D341Med (cell line): ENCODE data around the gene TEAD1.

Experiments
- DNase-seq: peaks from one replicate; pipeline ENCODE4 v3.0.0; 2012; ENCODE audit warnings: low spot score

Gene TEAD1

DNA sequence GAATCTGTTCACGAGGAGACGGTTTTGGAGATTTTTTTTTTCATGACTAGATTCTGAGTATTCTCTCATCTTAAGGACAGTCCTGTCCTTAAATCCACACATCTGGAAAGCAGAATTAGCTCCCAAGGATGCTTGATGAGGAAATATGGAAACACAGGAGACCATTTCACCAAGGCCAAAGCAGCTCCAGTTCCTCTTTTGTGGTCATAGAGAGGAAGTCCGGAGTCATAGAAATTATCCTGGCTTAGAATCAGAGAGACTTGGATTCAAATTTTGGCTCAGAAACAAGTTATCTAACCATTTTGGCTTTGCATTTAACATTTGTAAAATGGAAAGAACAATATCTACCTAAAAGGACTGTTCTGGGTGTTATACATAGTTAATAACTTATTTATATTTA, 7.3 kb upstream of the TEAD1 start:
- DNase-seq: no peak

DNA sequence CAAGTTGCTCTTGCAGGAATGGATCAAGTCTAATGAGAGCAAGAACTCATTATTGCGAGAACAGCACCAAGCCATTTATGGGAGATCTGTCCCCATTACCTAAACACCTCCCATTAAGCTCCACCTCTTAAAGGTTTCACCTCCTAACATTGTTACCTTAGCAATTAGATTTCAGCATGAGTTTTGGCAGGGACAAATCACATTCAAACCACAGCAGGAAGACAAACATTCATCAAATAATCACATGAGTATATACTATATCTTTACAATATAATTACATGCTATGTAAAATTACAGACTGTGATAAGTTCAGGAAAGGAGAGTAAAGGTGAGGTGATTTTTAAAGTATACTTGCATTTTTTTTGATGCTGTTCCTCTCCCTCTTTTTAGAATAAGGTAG, 6.6 kb upstream of the TEAD1 start:
- DNase-seq: no peak

- no peak for DNase-seq
Observed at GRCh38 chr11:12668166-12668565, 6.1 kb upstream of the TEAD1 start.

- no peak for DNase-seq
Observed at GRCh38 chr11:12669930-12670329, 4.3 kb upstream of the TEAD1 start.

DNA sequence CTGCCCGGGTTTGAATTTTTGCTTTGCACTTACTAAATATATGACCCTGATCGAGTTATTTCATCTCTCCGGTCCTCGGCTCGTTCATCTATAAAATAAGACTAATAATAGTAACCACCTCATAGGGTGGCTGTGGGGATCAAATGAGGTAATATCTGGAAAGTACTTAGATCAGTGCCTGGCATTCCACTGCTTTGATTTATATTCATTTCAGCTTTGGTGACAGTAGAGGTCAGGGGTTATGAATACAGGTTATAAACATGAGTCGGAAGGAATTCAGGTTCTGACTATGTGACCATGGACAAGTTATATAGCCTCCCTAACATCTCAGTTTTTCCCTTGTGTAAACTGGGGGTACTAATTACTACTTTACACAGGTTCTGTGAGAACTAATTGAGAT, 2.9 kb upstream of the TEAD1 start:
- DNase-seq: no peak

GRCh38 chr11:12673601-12673923, 659 bp upstream of the TEAD1 start:
- DNase-seq: no peak

DNA sequence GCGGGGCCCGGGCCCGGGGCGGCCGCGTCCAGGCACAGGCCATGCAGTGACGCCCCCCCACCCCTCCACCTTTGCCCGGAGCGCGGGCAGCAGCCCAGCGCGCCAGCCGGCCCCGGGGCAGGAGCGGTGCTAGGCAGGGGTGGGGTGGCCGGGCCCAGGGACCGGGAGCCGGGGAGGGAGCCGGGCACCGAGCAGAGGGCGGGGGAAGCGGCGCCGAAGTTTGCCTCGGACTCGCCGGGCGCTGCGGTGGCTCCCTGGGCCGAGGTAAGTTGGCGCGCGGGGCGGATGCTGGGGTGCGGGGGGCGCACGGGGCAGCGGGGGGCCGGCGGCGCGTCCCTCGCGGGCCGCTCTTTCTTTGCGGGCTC, 332 bp downstream of the TEAD1 start:
- no peak for DNase-seq

DNA sequence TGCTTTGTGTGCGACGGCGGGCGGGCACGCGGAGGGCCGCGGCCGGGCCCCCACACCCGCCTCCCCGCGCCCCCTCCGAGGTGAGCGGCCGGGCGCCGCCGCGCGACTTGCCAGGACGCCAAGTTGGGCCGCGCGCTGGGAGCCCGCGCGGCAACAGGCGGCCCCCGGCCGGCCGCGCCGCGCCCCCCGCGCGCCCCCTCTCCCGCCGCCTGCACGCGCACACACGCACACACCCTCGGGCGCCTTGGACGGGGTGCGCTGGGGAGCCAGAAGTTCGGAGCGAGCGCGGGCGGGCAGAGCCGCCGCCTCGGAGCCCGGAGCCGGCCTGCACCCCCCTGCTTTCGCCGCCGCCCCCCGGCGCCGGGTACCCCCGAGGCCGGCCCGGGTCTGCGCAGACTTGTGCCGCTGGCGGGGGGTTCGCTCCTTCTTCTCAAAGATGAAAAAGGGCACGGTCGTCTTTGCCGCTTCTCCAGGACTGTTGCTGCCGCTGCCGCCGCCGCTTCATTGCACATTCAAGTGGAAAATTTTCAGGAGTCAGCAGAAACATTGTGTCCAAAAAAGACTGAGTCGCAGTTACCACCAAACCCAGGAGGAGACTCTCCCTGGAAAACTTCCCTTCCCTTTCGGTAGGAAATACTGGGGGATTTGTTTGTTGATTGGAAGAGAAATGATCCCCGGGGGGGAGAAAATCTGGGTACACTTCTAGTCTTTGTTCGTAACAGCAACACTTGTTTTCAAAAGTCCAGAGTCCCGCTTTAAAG, 895 bp downstream of the TEAD1 start:
- DNase-seq: peak; percentile 69

DNA sequence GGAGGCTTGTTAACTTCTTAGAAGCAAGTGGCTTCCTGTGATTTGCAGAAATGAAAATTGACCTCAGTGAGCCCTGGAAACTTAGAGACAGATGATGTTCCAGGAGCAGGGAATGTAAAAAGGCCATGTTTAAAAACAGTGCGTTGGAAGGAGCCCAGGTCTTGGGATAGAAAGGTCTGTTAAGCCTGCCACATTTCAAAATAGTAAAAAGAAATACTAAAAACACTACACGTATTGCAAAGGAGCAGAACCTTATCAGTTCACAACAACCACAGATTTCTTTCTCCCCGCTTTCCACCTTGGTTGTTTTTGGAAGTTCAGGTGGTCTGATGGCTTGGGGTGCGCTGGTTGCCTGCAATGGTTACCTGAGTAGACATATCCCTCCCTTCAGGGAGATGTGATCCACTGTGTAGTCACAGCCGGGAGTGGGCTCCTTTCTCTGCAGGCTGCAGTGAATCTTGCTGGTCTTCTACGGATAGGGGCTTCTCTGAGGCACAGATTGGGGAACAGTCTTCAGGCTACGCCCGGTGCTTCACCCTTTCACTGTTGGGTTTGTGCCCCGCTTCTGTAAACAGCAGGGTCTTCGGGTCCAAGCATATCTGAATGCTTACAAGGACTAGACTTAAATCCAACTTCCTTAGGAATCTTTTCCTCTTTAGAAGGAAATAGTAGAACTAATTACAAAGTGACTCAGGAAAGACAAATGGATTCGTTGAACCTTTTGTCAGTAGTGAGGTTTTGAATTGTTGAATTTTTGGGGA, 1.9 kb downstream of the TEAD1 start:
- DNase-seq: no peak

GRCh38 chr11:12677131-12677530, 2.9 kb downstream of the TEAD1 start:
- DNase-seq: no peak

- DNase-seq: no peak
Observed at GRCh38 chr11:12678092-12678491, 3.9 kb downstream of the TEAD1 start.

- no peak for DNase-seq
Observed at GRCh38 chr11:12678991-12679390, 4.8 kb downstream of the TEAD1 start.

DNA sequence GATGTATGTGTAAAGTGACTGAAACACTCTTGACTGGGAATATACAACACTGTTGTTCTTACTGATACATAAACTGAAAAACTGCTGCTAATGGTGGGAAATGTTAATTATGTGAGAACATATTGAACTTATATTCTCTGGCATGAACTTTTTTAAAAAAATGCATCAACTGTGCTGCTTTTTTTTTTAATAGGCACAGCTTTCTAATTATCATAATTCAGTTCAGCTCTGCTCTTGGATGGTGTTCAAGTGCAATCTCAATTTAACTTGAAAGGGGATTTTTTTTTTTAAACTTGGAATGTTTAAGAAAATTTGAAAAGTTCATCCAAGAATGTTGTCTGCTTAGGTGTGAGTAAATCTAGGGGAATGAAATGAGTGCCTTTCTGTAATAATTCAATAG, 5.2 kb downstream of the TEAD1 start:
- DNase-seq: no peak

- peak; percentile 76 for DNase-seq
Observed at GRCh38 chr11:12680246-12680939, 6.2 kb downstream of the TEAD1 start.

- DNase-seq: no peak
Observed at GRCh38 chr11:12680940-12681258, 6.7 kb downstream of the TEAD1 start.

GRCh38 chr11:12681466-12681865, 7.2 kb downstream of the TEAD1 start:
- no peak for DNase-seq

- DNase-seq: no peak
Observed at GRCh38 chr11:12682288-12682687, 8.1 kb downstream of the TEAD1 start.

- DNase-seq: no peak
Observed at GRCh38 chr11:12682737-12683500, 8.7 kb downstream of the TEAD1 start.

GRCh38 chr11:12683874-12684273, 9.7 kb downstream of the TEAD1 start:
- no peak for DNase-seq

DNA sequence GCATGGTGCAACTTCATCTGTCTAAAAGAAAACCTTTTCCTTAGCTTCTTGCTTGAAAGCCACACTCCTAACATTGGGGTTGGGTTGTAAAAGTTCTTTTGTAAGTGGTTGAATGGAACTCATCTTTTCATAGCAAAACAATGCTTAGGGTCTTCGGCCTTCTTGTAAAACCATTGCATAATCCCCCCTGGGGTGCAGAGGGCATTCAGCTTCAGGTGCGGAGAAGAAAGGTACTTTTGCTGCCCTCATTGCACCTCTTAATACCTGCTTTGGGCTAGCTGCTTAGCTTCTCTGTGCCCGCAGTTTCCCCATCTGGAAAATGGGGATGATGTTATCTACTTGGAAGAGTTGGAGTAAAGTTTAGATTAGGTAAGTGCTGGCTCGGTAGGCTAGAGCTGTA, 10.1 kb downstream of the TEAD1 start:
- no peak for DNase-seq

- no peak for DNase-seq
Observed at GRCh38 chr11:12684816-12685215, 10.6 kb downstream of the TEAD1 start.

DNA sequence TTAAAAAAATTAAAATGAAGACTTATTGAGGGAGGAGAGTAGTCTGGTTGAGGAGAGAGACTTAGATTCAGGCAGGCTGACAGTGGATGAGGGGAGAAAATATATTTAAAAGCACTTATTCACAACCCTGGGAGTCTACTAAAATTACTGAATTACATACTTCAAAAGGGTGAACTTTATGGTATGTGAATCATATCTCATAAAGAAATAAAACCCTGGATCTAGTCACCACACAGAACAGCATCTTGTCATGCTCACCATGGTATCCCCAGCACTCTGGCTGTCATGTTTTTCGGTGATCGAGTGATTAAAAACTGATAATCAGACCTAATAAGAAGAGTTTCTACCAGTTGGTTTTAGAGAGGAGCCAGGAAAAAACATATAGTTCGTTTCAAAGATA, 11.0 kb downstream of the TEAD1 start:
- no peak for DNase-seq
